ENCODE data around the gene CALM1.

GRCh38 chr14:90379106-90379505, 17.7 kb upstream of the CALM1 start:
- TF ChIP-seq CTCF (IDR thresholded peaks at IDR 0.05) (no peak), EP300 (IDR thresholded peaks at IDR 0.05) (no peak)
